ENCODE measurements around the gene CAMP. TPM values are rescaled to one million over a fixed set of nuclear protein-coding genes. Genes with fewer than 3 reads are reported as not detected.

CAMP gene
- total RNA-seq, 1 donor from 2014 or later: 2.0 TPM

Small RNA genes within 50 kb of the gene (microRNA-seq; reads per million reads assigned to microRNA genes)
- gene MIR4443: 27.9 reads per million, percentile 36 among the genes with 10 or more reads in this experiment

Other genes starting within 250 kb of the CAMP start
- 442 TPM for gene MAP4, start 207.1 kb upstream of the CAMP start, total RNA-seq
- 0.58 TPM for gene CDC25A, start 35.1 kb upstream of the CAMP start, total RNA-seq
- gene ZNF589, start 17.6 kb downstream of the CAMP start, total RNA-seq: 14.2 TPM
- gene NME6, start 77.9 kb downstream of the CAMP start, total RNA-seq: 24.0 TPM
- not detected for gene SPINK8, start 110.2 kb downstream of the CAMP start, total RNA-seq
- gene FBXW12, start 148.7 kb downstream of the CAMP start, total RNA-seq: 0.27 TPM
- gene PLXNB1, start 206.6 kb downstream of the CAMP start, total RNA-seq: 121 TPM
- 10.6 TPM for gene CCDC51, start 216.6 kb downstream of the CAMP start, total RNA-seq
- 154 TPM for gene TMA7, start 216.8 kb downstream of the CAMP start, total RNA-seq
- gene ATRIP, start 223.2 kb downstream of the CAMP start, total RNA-seq: 7.5 TPM